WTC11 (cell line): ENCODE measurements around the gene RPL14.

ENCODE experiments used
- AFF4 ChIP-seq: sonication (generic); formaldehyde crosslinking; IDR thresholded peaks from 2 replicates; pipeline ENCODE4 v1.8.1; 2023; ENCODE audit warnings: mild to moderate bottlenecking, missing genetic modification reagents, borderline replicate concordance
- ATF2 ChIP-seq: sonication (generic); formaldehyde crosslinking; IDR thresholded peaks from 2 replicates; pipeline ENCODE4 v1.8.1; 2022; ENCODE audit warnings: low read depth, missing genetic modification reagents, borderline replicate concordance
- ATF3 ChIP-seq: sonication (generic); formaldehyde crosslinking; conservative IDR thresholded peaks from 2 replicates; pipeline ENCODE4 v1.8.1; 2022; ENCODE audit warnings: mild to moderate bottlenecking, missing genetic modification reagents
- CBFB ChIP-seq: sonication (generic); formaldehyde crosslinking; IDR thresholded peaks from 2 replicates; pipeline ENCODE4 v1.8.1; 2022; ENCODE audit warnings: mild to moderate bottlenecking, low read depth, missing genetic modification reagents
- CTCF ChIP-seq: fragments of 200-600 bp; IDR thresholded peaks from 2 replicates; pipeline ENCODE4 v1.8.0; 2022; ENCODE audit warnings: antibody characterized with exemption
- E2F5 ChIP-seq: sonication (generic); formaldehyde crosslinking; IDR thresholded peaks from 2 replicates; pipeline ENCODE4 v1.8.1; 2022; ENCODE audit warnings: mild to moderate bottlenecking, moderate library complexity, missing genetic modification reagents
- MYBL2 ChIP-seq: sonication (generic); formaldehyde crosslinking; IDR thresholded peaks from 2 replicates; pipeline ENCODE4 v1.8.1; 2023; ENCODE audit warnings: mild to moderate bottlenecking, moderate library complexity, missing genetic modification reagents
- NR2C2 ChIP-seq: sonication (generic); formaldehyde crosslinking; IDR thresholded peaks from 2 replicates; pipeline ENCODE4 v1.8.0; 2022; ENCODE audit warnings: mild to moderate bottlenecking, missing genetic modification reagents
- NR3C1 ChIP-seq: sonication (generic); formaldehyde crosslinking; conservative IDR thresholded peaks from 2 replicates; pipeline ENCODE4 v1.8.1; 2023; ENCODE audit warnings: low read depth, mild to moderate bottlenecking, missing genetic modification reagents
- PRRX2 ChIP-seq: fragments of 250-450 bp; sonication (Bioruptor Pico); IDR thresholded peaks from 2 replicates; pipeline ENCODE4 v1.8.0; 2021; ENCODE audit warnings: mild to moderate bottlenecking
- SMAD4 ChIP-seq: sonication (generic); formaldehyde crosslinking; IDR thresholded peaks from 2 replicates; pipeline ENCODE4 v1.8.0; 2022; ENCODE audit warnings: mild to moderate bottlenecking, missing genetic modification reagents
- ZBTB21 ChIP-seq: sonication (generic); formaldehyde crosslinking; IDR thresholded peaks from 2 replicates; pipeline ENCODE4 v1.8.1; 2023; ENCODE audit warnings: mild to moderate bottlenecking, missing genetic modification reagents, borderline replicate concordance
- ZBTB43 ChIP-seq: sonication (generic); formaldehyde crosslinking; IDR thresholded peaks from 2 replicates; pipeline ENCODE4 v1.8.1; 2023; ENCODE audit warnings: mild to moderate bottlenecking, missing genetic modification reagents
- ZNF138 ChIP-seq: sonication (generic); formaldehyde crosslinking; conservative IDR thresholded peaks from 2 replicates; pipeline ENCODE4 v1.8.1; 2022; ENCODE audit warnings: mild to moderate bottlenecking, moderate library complexity, missing genetic modification reagents

- TF ChIP-seq CTCF (no peak), E2F5 (CRISPR knock-in tag) (no peak), PRRX2 (CRISPR knock-in tag) (no peak), MYBL2 (CRISPR knock-in tag) (no peak), ZNF138 (no peak), ATF3 (no peak), NR2C2 (CRISPR knock-in tag) (no peak), CBFB (CRISPR knock-in tag) (no peak), NR3C1 (CRISPR knock-in tag) (no peak), SMAD4 (no peak), ZBTB43 (CRISPR knock-in tag) (no peak), ZBTB21 (CRISPR knock-in tag) (no peak), AFF4 (CRISPR knock-in tag) (no peak), ATF2 (no peak)
Measured at GRCh38 chr3:40463579-40463978, 6.4 kb downstream of the RPL14 start.
